Activated naive CD4-positive, alpha-beta T cell treated with anti-CD3 and anti-CD28 coated beads for 36 hours (primary cell): ENCODE data around the gene VLDLR. TPM values are rescaled to one million over a fixed set of nuclear protein-coding genes. Genes with fewer than 3 reads are reported as not detected.
"Not testable (repeated sequence)": the region's sequence is repeated elsewhere in the genome, so short reads cannot be mapped to it uniquely, and the experiment has no call there.

Experiments
- CTCF ChIA-PET: fragments of 350-600 bp; sonication (Branson Sonifier 250); formaldehyde crosslinking; loops from one replicate; lab custom pipeline; 2021; ENCODE audit warnings: antibody characterized with exemption; lab: Charles Lee
- DNase-seq: peaks from one replicate; pipeline ENCODE4 v3.0.0-alpha.2; 2020
- H3K27ac Mint-ChIP-seq: one replicate; pipeline ENCODE4 v1.8.0; 2021; ENCODE audit warnings: mild to moderate bottlenecking, mixed read lengths
- H3K27me3 Mint-ChIP-seq: one replicate; pipeline ENCODE4 v1.8.0; 2021; ENCODE audit warnings: low read depth, mixed read lengths
- H3K36me3 Mint-ChIP-seq: one replicate; pipeline ENCODE4 v1.8.0; 2021; ENCODE audit warnings: low read depth, mixed read lengths
- H3K4me1 Mint-ChIP-seq: one replicate; pipeline ENCODE4 v1.8.0; 2021; ENCODE audit warnings: low read depth, mixed read lengths
- H3K4me3 Mint-ChIP-seq: one replicate; pipeline ENCODE4 v1.8.0; 2021; ENCODE audit warnings: mild to moderate bottlenecking, moderate library complexity, mixed read lengths
- H3K9me3 Mint-ChIP-seq: one replicate; pipeline ENCODE4 v1.8.0; 2021; ENCODE audit warnings: mixed read lengths
- intact Hi-C: fragments of 100-400 bp; cut with micrococcal nuclease; formaldehyde crosslinking; loops from one replicate; pipeline ENCODE4 v1.15.1; 2023
- total RNA-seq, 2 experiments: library from RNA; stranded (reverse); gene quantifications; one replicate each; pipeline ENCODE4 v1.2.3, GENCODE V29; 2021

VLDLR gene
- total RNA-seq, 2 experiments from 2014 or later, result 7.7 to 8.6 TPM

DNA sequence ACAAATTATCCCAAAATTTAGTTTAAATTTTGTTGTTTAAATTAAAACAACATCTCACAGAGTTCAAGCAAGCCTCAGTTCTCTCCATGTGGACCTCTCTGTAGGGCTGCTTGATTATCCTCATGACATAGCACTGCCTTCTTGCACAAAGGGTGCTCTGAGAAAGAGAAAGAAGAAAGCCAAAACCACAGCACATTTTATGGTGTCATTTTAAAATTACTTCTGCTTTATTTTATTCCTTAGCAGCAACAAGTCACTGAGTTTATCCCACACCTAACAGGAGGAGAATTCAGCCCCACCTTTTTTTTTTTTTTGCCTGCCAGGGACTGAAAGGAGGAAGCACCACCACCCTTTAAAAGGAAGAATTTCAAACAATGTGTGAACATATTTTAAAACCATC, 82.9 kb downstream of the VLDLR start:
- Mint-ChIP-seq H3K4me3 (no peak overlapping the region), H3K36me3 (peaks cover 7% of the 10 kb centered on the region), H3K27me3 (no peaks in the 10 kb centered on the region), H3K27ac (no peak overlapping the region), H3K9me3 (peaks cover 6% of the 10 kb centered on the region), H3K4me1 (no peaks in the 10 kb centered on the region)
- CTCF ChIA-PET, result no interaction called here
- no peak for DNase-seq
- intact Hi-C loops, result no loop called here

DNA sequence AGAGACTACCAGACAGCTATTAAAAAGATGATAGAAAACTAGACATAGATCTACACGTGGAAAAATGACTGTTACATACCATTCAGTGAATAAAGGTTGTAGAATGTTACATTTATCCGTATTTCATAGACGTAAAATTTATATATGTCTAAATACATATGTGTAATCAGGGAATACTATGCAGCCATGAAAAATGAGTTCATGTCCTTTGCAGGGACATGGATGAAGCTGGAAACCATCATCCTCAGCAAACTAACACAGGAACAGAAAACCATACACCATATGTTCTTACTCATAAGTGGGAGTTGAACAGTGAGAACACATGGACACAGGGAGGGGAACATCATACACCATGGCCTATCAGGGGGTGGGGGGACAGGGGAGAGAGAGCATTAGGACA, 85.7 kb downstream of the VLDLR start:
- H3K9me3 Mint-ChIP-seq, H3K4me1 Mint-ChIP-seq, intact Hi-C loops, H3K36me3 Mint-ChIP-seq, CTCF ChIA-PET, DNase-seq, H3K4me3 Mint-ChIP-seq, H3K27ac Mint-ChIP-seq, H3K27me3 Mint-ChIP-seq: not testable (repeated sequence)

Other genes starting within 250 kb of the VLDLR start
- not detected for gene KCNV2, start 95.7 kb downstream of the VLDLR start, total RNA-seq
- 10 to 100 TPM; 83.5 to 85.7 TPM for gene PUM3, start 222.3 kb downstream of the VLDLR start, total RNA-seq